ENCODE measurements around the gene UGT2B10. TPM values are rescaled to one million over a fixed set of nuclear protein-coding genes. Genes with fewer than 3 reads are reported as not detected.
A peak's percentile ranks its signal among the peaks of the same experiment; 100 is the strongest.

Gene UGT2B10
- total and polyA plus RNA-seq, 2 of the 13 experiments (the other 11 are each of a cell fraction or from before 2014, with no cell fraction given): 107 to 148 TPM

DNA sequence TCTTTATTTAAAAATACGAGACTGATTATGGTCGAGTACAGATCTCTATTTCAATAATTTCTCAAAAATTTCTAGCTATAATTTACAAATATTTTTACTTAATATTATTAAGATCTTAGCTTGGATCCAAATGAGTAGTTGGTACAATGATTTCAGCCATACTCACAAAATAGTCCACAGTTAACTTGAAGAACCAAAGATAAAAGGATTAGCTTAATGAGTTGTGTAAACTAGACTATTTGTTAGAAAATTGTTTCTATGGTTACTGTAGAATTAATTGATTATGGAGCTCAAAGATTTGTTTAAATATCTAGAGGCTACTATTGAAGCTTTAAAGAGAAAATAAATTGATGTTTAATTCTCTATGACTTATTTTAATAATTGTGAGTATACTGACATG is 1.6 kb downstream of the UGT2B10 start:
- no peak for FAIRE-seq
- Histone ChIP-seq H3K36me3 (replicated peaks in 1 of 2; ENCODE audit: control insufficient read depth in 1 of 2, insufficient read depth in 2 of 2, low read length in 2 of 2) (no peaks in the 10 kb centered on the region), H3K4me3 (replicated peaks in 1 of 3; ENCODE audit: insufficient read depth in 1 of 3, low read depth in 2 of 3, low read length in 3 of 3) (peak overlapping the region in 2 of 3 experiments; percentile 49 to 65; a peak in 3 of 6 replicates), H3K4me1 (ENCODE audit: insufficient read depth, low read length) (peaks cover 81% of the 10 kb centered on the region), H4K20me1 (ENCODE audit: insufficient read depth, low read length) (no peaks in the 10 kb centered on the region), H3K79me2 (ENCODE audit: insufficient read depth, low read length) (peaks cover 11% of the 10 kb centered on the region), H3K27ac (ENCODE audit: extremely low read length, insufficient read depth, low read length) (peak overlapping the region; percentile 97), H2AFZ (ENCODE audit: low read length) (no peak overlapping the region), H3K4me2 (ENCODE audit: low read depth, low read length) (peak overlapping the region; percentile 72), H3K27me3 (ENCODE audit: control insufficient read depth in 1 of 2, insufficient read depth in 2 of 2, low read length in 2 of 2) (no peaks in the 10 kb centered on the region), H3K9ac (ENCODE audit: insufficient read depth, low read depth, low read length) (peak overlapping the region; percentile 82), H3K9me3 (ENCODE audit: low read length) (no peaks in the 10 kb centered on the region)
- ChIA-PET CTCF (ENCODE audit: low intra/inter-chr PET ratio, low total read pairs) (no interaction called here), POLR2A (interaction anchor here (0.9 to 3.2 kb wide), 10 partner anchors 48 to 243 kb away, joined by 3 to 43 read pairs (median 5); partner anchors contain the start of gene UGT2A3)
- intact Hi-C loops (cut with micrococcal nuclease; ENCODE audit: unreplicated experiment) (loop anchor here (2.0 to 10.0 kb wide), 6 partner anchors 55 to 320 kb away; partner anchors contain the start of gene UGT2A3), in situ Hi-C loops (cut with HindIII; ENCODE audit: extremely low pct_ligation_motif_present, low pct_unique_long_range_greater_than_20kb) (loop anchor here (10.0 kb wide), 1 partner anchor 83 kb away; no protein-coding TSS in a partner anchor)
- peak; percentile 39 for DNase-seq (ENCODE audit: low spot score)
- 27% methylated on average over 2 of the region's 2 CpGs for WGBS (ENCODE audit: low lambda C conversion rate)
- TSS peak; percentile 84 for BruUV-seq (replicated peaks)
- ATAC-seq: no peak
- TF ChIP-seq, protein P1, sequence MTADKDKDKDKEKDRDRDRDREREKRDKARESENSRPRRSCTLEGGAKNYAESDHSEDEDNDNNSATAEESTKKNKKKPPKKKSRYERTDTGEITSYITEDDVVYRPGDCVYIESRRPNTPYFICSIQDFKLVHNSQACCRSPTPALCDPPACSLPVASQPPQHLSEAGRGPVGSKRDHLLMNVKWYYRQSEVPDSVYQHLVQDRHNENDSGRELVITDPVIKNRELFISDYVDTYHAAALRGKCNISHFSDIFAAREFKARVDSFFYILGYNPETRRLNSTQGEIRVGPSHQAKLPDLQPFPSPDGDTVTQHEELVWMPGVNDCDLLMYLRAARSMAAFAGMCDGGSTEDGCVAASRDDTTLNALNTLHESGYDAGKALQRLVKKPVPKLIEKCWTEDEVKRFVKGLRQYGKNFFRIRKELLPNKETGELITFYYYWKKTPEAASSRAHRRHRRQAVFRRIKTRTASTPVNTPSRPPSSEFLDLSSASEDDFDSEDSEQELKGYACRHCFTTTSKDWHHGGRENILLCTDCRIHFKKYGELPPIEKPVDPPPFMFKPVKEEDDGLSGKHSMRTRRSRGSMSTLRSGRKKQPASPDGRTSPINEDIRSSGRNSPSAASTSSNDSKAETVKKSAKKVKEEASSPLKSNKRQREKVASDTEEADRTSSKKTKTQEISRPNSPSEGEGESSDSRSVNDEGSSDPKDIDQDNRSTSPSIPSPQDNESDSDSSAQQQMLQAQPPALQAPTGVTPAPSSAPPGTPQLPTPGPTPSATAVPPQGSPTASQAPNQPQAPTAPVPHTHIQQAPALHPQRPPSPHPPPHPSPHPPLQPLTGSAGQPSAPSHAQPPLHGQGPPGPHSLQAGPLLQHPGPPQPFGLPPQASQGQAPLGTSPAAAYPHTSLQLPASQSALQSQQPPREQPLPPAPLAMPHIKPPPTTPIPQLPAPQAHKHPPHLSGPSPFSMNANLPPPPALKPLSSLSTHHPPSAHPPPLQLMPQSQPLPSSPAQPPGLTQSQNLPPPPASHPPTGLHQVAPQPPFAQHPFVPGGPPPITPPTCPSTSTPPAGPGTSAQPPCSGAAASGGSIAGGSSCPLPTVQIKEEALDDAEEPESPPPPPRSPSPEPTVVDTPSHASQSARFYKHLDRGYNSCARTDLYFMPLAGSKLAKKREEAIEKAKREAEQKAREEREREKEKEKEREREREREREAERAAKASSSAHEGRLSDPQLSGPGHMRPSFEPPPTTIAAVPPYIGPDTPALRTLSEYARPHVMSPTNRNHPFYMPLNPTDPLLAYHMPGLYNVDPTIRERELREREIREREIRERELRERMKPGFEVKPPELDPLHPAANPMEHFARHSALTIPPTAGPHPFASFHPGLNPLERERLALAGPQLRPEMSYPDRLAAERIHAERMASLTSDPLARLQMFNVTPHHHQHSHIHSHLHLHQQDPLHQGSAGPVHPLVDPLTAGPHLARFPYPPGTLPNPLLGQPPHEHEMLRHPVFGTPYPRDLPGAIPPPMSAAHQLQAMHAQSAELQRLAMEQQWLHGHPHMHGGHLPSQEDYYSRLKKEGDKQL (CRISPR knock-in tag; IDR thresholded peaks at IDR 0.05; ENCODE audit: low read depth): peak; percentile 28; the same call in 1 of the 2 replicates
- TF ChIP-seq ZEB1 (IDR thresholded peaks at IDR 0.05; ENCODE audit: insufficient replicate concordance, low read depth) (no peak), RFX1 (IDR thresholded peaks at IDR 0.05) (peak; percentile 42; the same call in 1 of the 2 replicates), CBX1 (IDR thresholded peaks at IDR 0.05; ENCODE audit: low read depth) (no peak), ZNF329 (CRISPR knock-in tag; IDR thresholded peaks at IDR 0.05; ENCODE audit: low read depth) (no peak), RBFOX2 (IDR thresholded peaks at IDR 0.05; ENCODE audit: low read depth, low read length) (peak; percentile 67), RFX3 (CRISPR knock-in tag; IDR thresholded peaks at IDR 0.05) (peak; percentile 51), ZKSCAN1 (IDR thresholded peaks at IDR 0.05; ENCODE audit: low read length) (no peak), NFE2L2 (IDR thresholded peaks at IDR 0.05; ENCODE audit: low read length) (no peak), ZNF337 (CRISPR knock-in tag; IDR thresholded peaks at IDR 0.05; ENCODE audit: borderline replicate concordance, low read depth) (no peak), ZNF777 (CRISPR knock-in tag; IDR thresholded peaks at IDR 0.05) (no peak), PAF1 (CRISPR knock-in tag; IDR thresholded peaks at IDR 0.05) (no peak), MIXL1 (CRISPR knock-in tag; IDR thresholded peaks at IDR 0.05) (peak; percentile 98), POLR2AphosphoS5 (IDR thresholded peaks at IDR 0.05; ENCODE audit: low read depth, low read length) (0 out of 2 replicates have a peak, but pooled peaks have one; percentile 37), ZC3H13 (CRISPR knock-in tag; IDR thresholded peaks at IDR 0.05) (no peak), PHB2 (IDR thresholded peaks at IDR 0.05; ENCODE audit: partially characterized antibody) (no peak), ZNF672 (CRISPR knock-in tag; IDR thresholded peaks at IDR 0.05) (no peak), ZNF572 (CRISPR knock-in tag; IDR thresholded peaks at IDR 0.05) (no peak), CHD2 (IDR thresholded peaks at IDR 0.05; ENCODE audit: low read depth, low read length) (no peak), REXO4 (CRISPR knock-in tag; IDR thresholded peaks at IDR 0.05; ENCODE audit: borderline replicate concordance) (no peak), KAT2B (IDR thresholded peaks at IDR 0.05; ENCODE audit: borderline replicate concordance, low read depth, low read length) (no peak), ZNF766 (CRISPR knock-in tag; IDR thresholded peaks at IDR 0.05; ENCODE audit: borderline replicate concordance) (no peak)
- TF ChIP-seq, protein P2, sequence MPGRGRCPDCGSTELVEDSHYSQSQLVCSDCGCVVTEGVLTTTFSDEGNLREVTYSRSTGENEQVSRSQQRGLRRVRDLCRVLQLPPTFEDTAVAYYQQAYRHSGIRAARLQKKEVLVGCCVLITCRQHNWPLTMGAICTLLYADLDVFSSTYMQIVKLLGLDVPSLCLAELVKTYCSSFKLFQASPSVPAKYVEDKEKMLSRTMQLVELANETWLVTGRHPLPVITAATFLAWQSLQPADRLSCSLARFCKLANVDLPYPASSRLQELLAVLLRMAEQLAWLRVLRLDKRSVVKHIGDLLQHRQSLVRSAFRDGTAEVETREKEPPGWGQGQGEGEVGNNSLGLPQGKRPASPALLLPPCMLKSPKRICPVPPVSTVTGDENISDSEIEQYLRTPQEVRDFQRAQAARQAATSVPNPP (CRISPR knock-in tag; IDR thresholded peaks at IDR 0.05): no peak
